HG03108 (cell line): Measurements from ENCODE around the gene PHACTR1.
"Not testable (repeated sequence)": the region's sequence is repeated elsewhere in the genome, so short reads cannot be mapped to it uniquely, and the experiment has no call there.

Experiments
- ATAC-seq: cut with Tn5 transposase; IDR thresholded peaks from one replicate; pipeline ENCODE4 v1.9.1; 2021; ENCODE audit warnings: moderate library complexity; ENCODE audit not compliant: unreplicated experiment

PHACTR1 gene

GRCh38 chr6:12943549-12943948 lies 227.0 kb downstream of the PHACTR1 start:
- no peak for ATAC-seq

GRCh38 chr6:12944001-12944400 lies 227.4 kb downstream of the PHACTR1 start:
- ATAC-seq: no peak

- not testable (repeated sequence) for ATAC-seq
These were observed 228.0 kb downstream of the PHACTR1 start for GRCh38 chr6:12944528-12944927.

- no peak for ATAC-seq
These were observed 230.7 kb downstream of the PHACTR1 start for GRCh38 chr6:12947151-12947871.

- no peak for ATAC-seq
These were observed 231.4 kb downstream of the PHACTR1 start for GRCh38 chr6:12947967-12948366.

- no peak for ATAC-seq
These were observed 234.4 kb downstream of the PHACTR1 start for GRCh38 chr6:12950976-12951375.

GRCh38 chr6:12951415-12951814 lies 234.8 kb downstream of the PHACTR1 start:
- no peak for ATAC-seq

GRCh38 chr6:12952318-12952717 lies 235.8 kb downstream of the PHACTR1 start:
- no peak for ATAC-seq

- ATAC-seq: no peak
These were observed 239.4 kb downstream of the PHACTR1 start for GRCh38 chr6:12955956-12956355.

GRCh38 chr6:12956991-12957320 lies 240.4 kb downstream of the PHACTR1 start:
- no peak for ATAC-seq

- no peak for ATAC-seq
These were observed 240.9 kb downstream of the PHACTR1 start for GRCh38 chr6:12957321-12958051.

GRCh38 chr6:12958052-12958706 lies 241.6 kb downstream of the PHACTR1 start:
- no peak for ATAC-seq

GRCh38 chr6:12961761-12962160 lies 245.2 kb downstream of the PHACTR1 start:
- no peak for ATAC-seq

GRCh38 chr6:12962529-12962928 lies 246.0 kb downstream of the PHACTR1 start:
- no peak for ATAC-seq

- no peak for ATAC-seq
These were observed 246.4 kb downstream of the PHACTR1 start for GRCh38 chr6:12962987-12963386.

- ATAC-seq: no peak
These were observed 247.0 kb downstream of the PHACTR1 start for GRCh38 chr6:12963567-12963966.

GRCh38 chr6:12967686-12968085 lies 251.1 kb downstream of the PHACTR1 start:
- no peak for ATAC-seq

GRCh38 chr6:12968290-12968689 lies 251.7 kb downstream of the PHACTR1 start:
- ATAC-seq: no peak

GRCh38 chr6:12968839-12969558 lies 252.4 kb downstream of the PHACTR1 start:
- no peak for ATAC-seq

GRCh38 chr6:12969966-12970365 lies 253.4 kb downstream of the PHACTR1 start:
- no peak for ATAC-seq

- ATAC-seq: no peak
These were observed 256.8 kb downstream of the PHACTR1 start for GRCh38 chr6:12973386-12973785.
